Osteoblast (primary cell): ENCODE measurements around the gene SRCAP. TPM values are rescaled to one million over a fixed set of nuclear protein-coding genes. Genes with fewer than 3 reads are reported as not detected.
A peak's percentile ranks its signal among the peaks of the same experiment; 100 is the strongest.

Experiments
- DNase-seq: peaks from one replicate; pipeline ENCODE4 v3.0.0; 2011; ENCODE audit warnings: low spot score, mixed read lengths; ENCODE audit not compliant: insufficient read length; ENCODE audit errors: missing footprints
- H2AFZ ChIP-seq: 2 replicates; pipeline ENCODE4 v1.6.0; 2011; ENCODE audit warnings: mild to moderate bottlenecking, low read length
- H3K27ac ChIP-seq: 2 replicates; pipeline ENCODE4 v1.5.1; 2011; ENCODE audit warnings: mild to moderate bottlenecking, low read depth, low read length, moderate library complexity
- H3K27me3 ChIP-seq: 2 replicates; pipeline ENCODE4 v1.6.0; 2012; ENCODE audit warnings: mild to moderate bottlenecking, control low read depth, inconsistent platforms, low read length, moderate library complexity; ENCODE audit not compliant: insufficient read depth
- H3K36me3 ChIP-seq: 2 replicates; pipeline ENCODE4 v1.5.1; 2011; ENCODE audit warnings: mild to moderate bottlenecking, low read length, control low read depth, moderate library complexity; ENCODE audit not compliant: insufficient read depth
- H3K4me1 ChIP-seq: 2 replicates; pipeline ENCODE4 v1.5.1; 2011; ENCODE audit warnings: mild to moderate bottlenecking, low read length, control low read depth, moderate library complexity; ENCODE audit not compliant: insufficient read depth
- H3K4me2 ChIP-seq: 2 replicates; pipeline ENCODE4 v1.6.0; 2011; ENCODE audit warnings: mild to moderate bottlenecking, low read length; ENCODE audit not compliant: insufficient read depth
- H3K4me3 ChIP-seq: fragments of 200-600 bp; sonication (generic); 3 replicates; pipeline ENCODE4 v1.5.1; 2012; ENCODE audit warnings: mild to moderate bottlenecking, low read length, inconsistent platforms; ENCODE audit not compliant: insufficient read depth
- H3K79me2 ChIP-seq: 2 replicates; pipeline ENCODE4 v1.6.0; 2012; ENCODE audit warnings: mild to moderate bottlenecking, low read length, control low read depth, inconsistent platforms; ENCODE audit not compliant: insufficient read depth
- H3K9me3 ChIP-seq: 2 replicates; pipeline ENCODE4 v1.5.1; 2011; ENCODE audit warnings: low read depth, low read length, control low read depth
- H4K20me1 ChIP-seq: 2 replicates; pipeline ENCODE4 v1.6.0; 2012; ENCODE audit warnings: mild to moderate bottlenecking, low read length, control low read depth; ENCODE audit not compliant: insufficient read depth
- CTCF ChIP-seq: IDR thresholded peaks from 2 replicates; pipeline ENCODE4 v1.5.1; 2011; ENCODE audit warnings: mild to moderate bottlenecking, low read depth, low read length, moderate library complexity; ENCODE audit errors: extremely low read depth
- total RNA-seq: library from RNA; depleted of rRNA; stranded (reverse); fragments of >200 nt; gene quantifications from 2 replicates; pipeline ENCODE4 v1.2.3, GENCODE V29; 2012

SRCAP gene
- total RNA-seq, 1 donor, result 16.3 TPM

- Histone ChIP-seq H3K27ac (no peak overlapping the region), H3K27me3 (no peaks in the 10 kb centered on the region), H3K9me3 (no peaks in the 10 kb centered on the region), H3K4me3 (no peak overlapping the region), H4K20me1 (no peaks in the 10 kb centered on the region), H3K79me2 (no peaks in the 10 kb centered on the region), H2AFZ (no peak overlapping the region), H3K4me1 (peaks cover 7% of the 10 kb centered on the region), H3K4me2 (no peak overlapping the region), H3K36me3 (peaks cover 34% of the 10 kb centered on the region)
- DNase-seq, result peak; percentile 52
- TF ChIP-seq CTCF, result no peak
Observed at GRCh38 chr16:30755955-30756780, 57.2 kb downstream of the SRCAP start.

- Histone ChIP-seq H3K36me3 (peaks cover 29% of the 10 kb centered on the region), H3K4me1 (peaks cover 9% of the 10 kb centered on the region), H3K79me2 (no peaks in the 10 kb centered on the region), H2AFZ (no peak overlapping the region), H4K20me1 (no peaks in the 10 kb centered on the region), H3K4me3 (no peak overlapping the region), H3K9me3 (no peaks in the 10 kb centered on the region), H3K4me2 (no peak overlapping the region), H3K27me3 (no peaks in the 10 kb centered on the region), H3K27ac (no peak overlapping the region)
- DNase-seq, result no peak
- no peak for TF ChIP-seq CTCF
Observed at GRCh38 chr16:30756781-30757100, 57.8 kb downstream of the SRCAP start.

GRCh38 chr16:30757316-30757715, 58.3 kb downstream of the SRCAP start:
- H3K79me2 ChIP-seq, result peaks cover 2% of the 10 kb centered on the region
- DNase-seq, result peak; percentile 27
- no peaks in the 10 kb centered on the region for H3K9me3 ChIP-seq
- H4K20me1 ChIP-seq, result no peaks in the 10 kb centered on the region
- no peak overlapping the region for H2AFZ ChIP-seq
- peaks cover 9% of the 10 kb centered on the region for H3K4me1 ChIP-seq
- TF ChIP-seq CTCF, result no peak
- H3K4me2 ChIP-seq, result no peak overlapping the region
- H3K36me3 ChIP-seq, result peaks cover 29% of the 10 kb centered on the region
- no peak overlapping the region for H3K4me3 ChIP-seq
- no peak overlapping the region for H3K27ac ChIP-seq
- H3K27me3 ChIP-seq, result no peaks in the 10 kb centered on the region

GRCh38 chr16:30758988-30759491, 60.1 kb downstream of the SRCAP start:
- H3K9me3 ChIP-seq, result no peaks in the 10 kb centered on the region
- TF ChIP-seq CTCF, result no peak
- DNase-seq, result peak; percentile 44
- no peaks in the 10 kb centered on the region for H3K27me3 ChIP-seq
- H3K4me1 ChIP-seq, result peaks cover 25% of the 10 kb centered on the region
- no peak overlapping the region for H3K4me2 ChIP-seq
- H4K20me1 ChIP-seq, result peaks cover 15% of the 10 kb centered on the region
- H3K27ac ChIP-seq, result no peak overlapping the region
- H3K4me3 ChIP-seq, result no peak overlapping the region
- no peak overlapping the region for H2AFZ ChIP-seq
- H3K79me2 ChIP-seq, result peaks cover 20% of the 10 kb centered on the region
- peaks cover 30% of the 10 kb centered on the region for H3K36me3 ChIP-seq
